ENCODE data around the gene CPM.

Gene CPM

DNA sequence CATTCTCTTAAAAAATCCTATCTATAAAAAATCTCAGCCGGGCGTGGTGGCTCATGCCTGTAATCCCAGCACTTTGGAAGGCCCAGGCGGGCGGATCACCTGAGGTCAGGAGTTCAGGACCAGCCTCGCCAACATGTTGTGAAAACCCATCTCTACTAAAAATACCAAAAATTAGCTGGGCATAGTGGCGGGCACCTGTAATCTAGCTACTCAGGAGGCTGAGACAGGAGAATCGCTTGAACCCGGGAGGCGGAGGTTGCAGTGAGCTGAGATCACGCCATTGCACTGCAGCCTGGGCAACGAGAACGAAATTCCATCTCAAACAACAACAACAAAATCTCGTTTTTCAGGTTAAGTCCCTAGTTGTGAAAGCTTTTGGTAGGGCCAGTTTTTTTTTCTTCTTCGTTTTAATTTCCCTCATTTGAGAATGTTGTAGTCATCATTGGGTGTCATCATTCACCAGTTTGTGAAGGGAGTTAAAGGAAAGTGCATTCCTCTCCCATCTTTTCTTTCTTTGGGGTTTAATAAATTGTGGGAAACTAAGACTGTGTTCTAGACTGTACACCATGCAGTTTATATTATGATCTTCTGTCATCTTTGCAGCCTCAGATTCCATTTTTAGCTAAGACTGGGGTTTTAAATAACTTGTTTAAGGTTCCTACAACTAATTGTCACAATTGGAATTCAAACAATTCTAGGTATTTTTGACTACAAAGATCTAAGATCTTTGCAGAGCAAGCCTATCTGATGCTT, 101.0 kb downstream of the CPM start:
- H3K9ac ChIP-seq (ENCODE audit: low read length) = no peak overlapping the region
- H3K27ac ChIP-seq (ENCODE audit: low read length) = no peak overlapping the region
- H3K9me2 ChIP-seq (replicated peaks; ENCODE audit: insufficient read depth, low read length) = no peaks in the 10 kb centered on the region
- no peaks in the 10 kb centered on the region for H3K9me3 ChIP-seq (replicated peaks; ENCODE audit: insufficient read depth, low read length)
- DNase-seq = no peak
- H3K27me3 ChIP-seq (replicated peaks; ENCODE audit: insufficient read depth, low read length) = no peaks in the 10 kb centered on the region
- H3K4me2 ChIP-seq (ENCODE audit: low read depth, low read length) = no peak overlapping the region
- no peaks in the 10 kb centered on the region for H3K4me1 ChIP-seq (ENCODE audit: low read length)
- H3F3A ChIP-seq (ENCODE audit: insufficient read depth, low read length) = peaks cover 80% of the 10 kb centered on the region
- H4K20me1 ChIP-seq (ENCODE audit: insufficient read depth, low read length) = peaks cover 31% of the 10 kb centered on the region; the same call in 1 of the 2 replicates
- no peak overlapping the region for H2AFZ ChIP-seq (ENCODE audit: low read length)
- peaks cover 86% of the 10 kb centered on the region for H3K79me2 ChIP-seq (ENCODE audit: low read length)
- H3K4me3 ChIP-seq (ENCODE audit: low read length) = no peak overlapping the region
- TF ChIP-seq EZH2phosphoT487 (IDR thresholded peaks at IDR 0.05; ENCODE audit: low read length) (no peak), EZH2 (optimal IDR thresholded peaks at IDR 0.05; ENCODE audit: low read depth, low read length) (no peak)
- TF ChIP-seq, protein P1, sequence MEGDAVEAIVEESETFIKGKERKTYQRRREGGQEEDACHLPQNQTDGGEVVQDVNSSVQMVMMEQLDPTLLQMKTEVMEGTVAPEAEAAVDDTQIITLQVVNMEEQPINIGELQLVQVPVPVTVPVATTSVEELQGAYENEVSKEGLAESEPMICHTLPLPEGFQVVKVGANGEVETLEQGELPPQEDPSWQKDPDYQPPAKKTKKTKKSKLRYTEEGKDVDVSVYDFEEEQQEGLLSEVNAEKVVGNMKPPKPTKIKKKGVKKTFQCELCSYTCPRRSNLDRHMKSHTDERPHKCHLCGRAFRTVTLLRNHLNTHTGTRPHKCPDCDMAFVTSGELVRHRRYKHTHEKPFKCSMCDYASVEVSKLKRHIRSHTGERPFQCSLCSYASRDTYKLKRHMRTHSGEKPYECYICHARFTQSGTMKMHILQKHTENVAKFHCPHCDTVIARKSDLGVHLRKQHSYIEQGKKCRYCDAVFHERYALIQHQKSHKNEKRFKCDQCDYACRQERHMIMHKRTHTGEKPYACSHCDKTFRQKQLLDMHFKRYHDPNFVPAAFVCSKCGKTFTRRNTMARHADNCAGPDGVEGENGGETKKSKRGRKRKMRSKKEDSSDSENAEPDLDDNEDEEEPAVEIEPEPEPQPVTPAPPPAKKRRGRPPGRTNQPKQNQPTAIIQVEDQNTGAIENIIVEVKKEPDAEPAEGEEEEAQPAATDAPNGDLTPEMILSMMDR (IDR thresholded peaks at IDR 0.05; ENCODE audit: low read length) = no peak
- peaks cover 30% of the 10 kb centered on the region for H3K36me3 ChIP-seq (replicated peaks; ENCODE audit: insufficient read depth, low read length)

DNA sequence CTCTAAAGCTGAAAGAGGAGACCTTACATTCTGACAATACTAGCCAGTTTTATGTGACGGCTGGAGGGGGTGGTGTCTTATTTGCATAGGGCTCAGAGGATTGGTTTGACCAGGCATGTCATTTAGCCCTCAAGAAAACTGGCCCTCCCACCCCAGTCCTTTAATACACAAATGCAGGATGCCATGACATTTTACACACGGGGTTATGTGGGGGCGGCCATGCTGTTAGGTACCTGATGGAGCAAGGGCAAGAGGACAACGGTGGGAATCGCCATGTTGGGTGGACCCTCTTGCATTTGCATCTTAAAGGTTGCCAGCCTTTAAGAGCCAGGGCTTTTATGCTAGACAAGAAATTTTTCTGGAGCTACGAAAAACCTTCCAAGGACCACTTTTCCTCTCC, 101.7 kb downstream of the CPM start:
- Histone ChIP-seq H3K4me2 (ENCODE audit: low read depth, low read length) (no peak overlapping the region), H3K27ac (ENCODE audit: low read length) (no peak overlapping the region), H3K9me3 (replicated peaks; ENCODE audit: insufficient read depth, low read length) (no peaks in the 10 kb centered on the region), H2AFZ (ENCODE audit: low read length) (no peak overlapping the region), H3K27me3 (replicated peaks; ENCODE audit: insufficient read depth, low read length) (no peaks in the 10 kb centered on the region), H3K36me3 (replicated peaks; ENCODE audit: insufficient read depth, low read length) (peaks cover 27% of the 10 kb centered on the region), H3K9ac (ENCODE audit: low read length) (no peak overlapping the region), H3K9me2 (replicated peaks; ENCODE audit: insufficient read depth, low read length) (no peaks in the 10 kb centered on the region), H3K79me2 (ENCODE audit: low read length) (peaks cover 85% of the 10 kb centered on the region), H4K20me1 (ENCODE audit: insufficient read depth, low read length) (peaks cover 28% of the 10 kb centered on the region; the same call in 1 of the 2 replicates), H3F3A (ENCODE audit: insufficient read depth, low read length) (peaks cover 79% of the 10 kb centered on the region), H3K4me3 (ENCODE audit: low read length) (no peak overlapping the region), H3K4me1 (ENCODE audit: low read length) (no peaks in the 10 kb centered on the region)
- DNase-seq = no peak
- TF ChIP-seq EZH2phosphoT487 (IDR thresholded peaks at IDR 0.05; ENCODE audit: low read length) (no peak), EZH2 (optimal IDR thresholded peaks at IDR 0.05; ENCODE audit: low read depth, low read length) (no peak)
- TF ChIP-seq, protein P1 (IDR thresholded peaks at IDR 0.05; ENCODE audit: low read length) = no peak

DNA sequence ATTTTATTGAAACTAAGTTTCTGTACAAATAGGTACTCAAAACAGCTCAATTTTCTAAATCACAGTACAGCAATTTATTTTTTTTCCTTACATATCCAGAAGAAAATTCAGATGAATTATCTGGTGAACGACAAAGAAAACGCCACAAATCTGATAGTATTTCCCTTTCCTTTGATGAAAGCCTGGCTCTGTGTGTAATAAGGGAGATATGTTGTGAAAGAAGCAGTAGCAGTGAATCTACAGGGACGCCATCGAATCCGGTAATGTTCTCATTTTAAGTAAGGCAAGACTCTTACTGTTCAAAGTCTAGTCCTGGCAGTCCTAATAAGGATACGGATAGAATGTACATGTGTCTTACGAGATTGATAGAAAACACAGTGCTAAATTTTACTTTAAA, 104.3 kb downstream of the CPM start:
- TF ChIP-seq, protein P1 (IDR thresholded peaks at IDR 0.05; ENCODE audit: low read length) = no peak
- TF ChIP-seq EZH2phosphoT487 (IDR thresholded peaks at IDR 0.05; ENCODE audit: low read length) (no peak), EZH2 (optimal IDR thresholded peaks at IDR 0.05; ENCODE audit: low read depth, low read length) (no peak)
- H3K9me2 ChIP-seq (replicated peaks; ENCODE audit: insufficient read depth, low read length) = no peaks in the 10 kb centered on the region
- H3K79me2 ChIP-seq (ENCODE audit: low read length) = peaks cover 92% of the 10 kb centered on the region
- no peak overlapping the region for H3K4me2 ChIP-seq (ENCODE audit: low read depth, low read length)
- no peak overlapping the region for H3K4me3 ChIP-seq (ENCODE audit: low read length)
- H2AFZ ChIP-seq (ENCODE audit: low read length) = no peak overlapping the region
- H4K20me1 ChIP-seq (ENCODE audit: insufficient read depth, low read length) = peaks cover 34% of the 10 kb centered on the region
- H3K27me3 ChIP-seq (replicated peaks; ENCODE audit: insufficient read depth, low read length) = no peaks in the 10 kb centered on the region
- H3K36me3 ChIP-seq (replicated peaks; ENCODE audit: insufficient read depth, low read length) = peaks cover 40% of the 10 kb centered on the region
- H3K9ac ChIP-seq (ENCODE audit: low read length) = no peak overlapping the region
- H3K27ac ChIP-seq (ENCODE audit: low read length) = no peak overlapping the region
- H3F3A ChIP-seq (ENCODE audit: insufficient read depth, low read length) = peaks cover 85% of the 10 kb centered on the region
- no peak for DNase-seq
- no peaks in the 10 kb centered on the region for H3K4me1 ChIP-seq (ENCODE audit: low read length)
- no peaks in the 10 kb centered on the region for H3K9me3 ChIP-seq (replicated peaks; ENCODE audit: insufficient read depth, low read length)

All from MM.1S (cell line).